NT2/D1 (cell line): ENCODE data around the gene TNFSF10.
"Not testable (repeated sequence)": the region's sequence is repeated elsewhere in the genome, so short reads cannot be mapped to it uniquely, and the experiment has no call there.

ENCODE experiments used
- DNase-seq: peaks from one replicate; pipeline ENCODE4 v3.0.0-alpha.2; 2011; ENCODE audit warnings: low read depth, low spot score
- H3K27me3 ChIP-seq: 2 replicates; pipeline ENCODE4 v1.6.0; 2011; ENCODE audit warnings: mild to moderate bottlenecking; ENCODE audit not compliant: insufficient read length, insufficient read depth
- H3K36me3 ChIP-seq: 2 replicates; pipeline ENCODE4 v1.6.1; 2011; ENCODE audit warnings: mild to moderate bottlenecking, low read length, mixed read lengths; ENCODE audit not compliant: insufficient read depth, insufficient read length
- H3K4me1 ChIP-seq: 2 replicates; pipeline ENCODE4 v1.5.1; 2011; ENCODE audit not compliant: insufficient read depth, insufficient read length
- H3K4me3 ChIP-seq: 2 replicates; pipeline ENCODE4 v1.5.1; 2011; ENCODE audit warnings: low read depth; ENCODE audit not compliant: insufficient read length
- H3K9ac ChIP-seq: 2 replicates; pipeline ENCODE4 v1.6.0; 2011; ENCODE audit warnings: low read depth; ENCODE audit not compliant: insufficient read length
- H3K9me3 ChIP-seq: 2 replicates; pipeline ENCODE4 v1.5.1; 2011; ENCODE audit warnings: mild to moderate bottlenecking, low read length; ENCODE audit not compliant: insufficient read depth
- SUZ12 ChIP-seq: IDR thresholded peaks from 2 replicates; pipeline ENCODE4 v1.6.1; 2011; ENCODE audit not compliant: insufficient read length, insufficient read depth; ENCODE audit errors: extremely low read depth
- YY1 ChIP-seq: IDR thresholded peaks from 2 replicates; pipeline ENCODE4 v1.6.1; 2011; ENCODE audit not compliant: insufficient read length, insufficient read depth
- ZNF274 ChIP-seq: IDR thresholded peaks from 2 replicates; pipeline ENCODE4 v1.6.1; 2011; ENCODE audit warnings: mild to moderate bottlenecking, low read depth, low read length

The TNFSF10 gene

DNA sequence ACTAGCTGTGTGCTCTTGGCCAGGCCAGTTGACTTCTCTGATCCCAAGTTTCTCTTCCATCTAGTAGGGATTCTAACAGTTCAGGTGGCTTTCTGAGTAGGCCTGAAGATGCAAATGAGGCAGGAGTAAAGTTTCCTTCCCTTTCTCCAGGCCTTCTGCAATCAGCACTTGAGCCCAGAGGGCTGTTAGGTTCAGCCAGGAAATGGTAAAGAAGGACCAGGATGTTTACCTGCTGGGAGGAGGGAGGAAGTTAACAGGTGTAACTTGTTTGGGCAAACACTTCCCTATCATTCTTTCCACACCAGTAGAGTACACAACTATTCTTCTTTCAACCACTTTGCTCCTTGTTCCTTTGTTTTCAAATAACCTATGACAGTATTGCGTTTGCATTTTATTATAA lies 13.3 kb upstream of the TNFSF10 start:
- no peak overlapping the region for H3K9ac ChIP-seq
- no peak for DNase-seq
- TF ChIP-seq YY1 = no peak
- H3K4me3 ChIP-seq = no peak overlapping the region
- H3K4me1 ChIP-seq = peaks cover 2% of the 10 kb centered on the region
- H3K36me3 ChIP-seq = no peaks in the 10 kb centered on the region
- no peaks in the 10 kb centered on the region for H3K9me3 ChIP-seq
- no peaks in the 10 kb centered on the region for H3K27me3 ChIP-seq

DNA sequence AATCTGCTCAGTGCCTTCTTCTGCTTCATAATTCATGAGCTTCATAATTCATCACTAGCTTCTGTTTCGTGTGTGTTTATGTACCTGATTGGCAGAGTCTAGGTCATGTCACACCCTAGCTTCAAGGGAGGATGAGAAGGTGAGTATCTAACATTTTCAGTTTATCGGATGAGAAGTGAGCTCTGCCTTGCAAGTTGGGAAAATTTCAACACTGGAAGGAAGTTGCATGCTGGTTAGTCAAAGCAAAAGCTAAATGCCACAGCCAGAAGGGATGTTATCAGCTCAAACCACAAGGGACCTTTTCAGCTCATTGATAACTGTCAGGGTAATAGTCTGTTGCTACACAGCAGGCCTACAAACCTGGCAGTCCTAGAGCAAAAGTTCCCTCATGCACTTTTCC lies 7.3 kb upstream of the TNFSF10 start:
- Histone ChIP-seq H3K9me3 (no peaks in the 10 kb centered on the region), H3K4me1 (no peaks in the 10 kb centered on the region), H3K27me3 (peaks cover 2% of the 10 kb centered on the region), H3K9ac (no peak overlapping the region), H3K36me3 (no peaks in the 10 kb centered on the region), H3K4me3 (no peak overlapping the region)
- TF ChIP-seq YY1 (no peak), SUZ12 (no peak), ZNF274 (no peak)
- DNase-seq = no peak

DNA sequence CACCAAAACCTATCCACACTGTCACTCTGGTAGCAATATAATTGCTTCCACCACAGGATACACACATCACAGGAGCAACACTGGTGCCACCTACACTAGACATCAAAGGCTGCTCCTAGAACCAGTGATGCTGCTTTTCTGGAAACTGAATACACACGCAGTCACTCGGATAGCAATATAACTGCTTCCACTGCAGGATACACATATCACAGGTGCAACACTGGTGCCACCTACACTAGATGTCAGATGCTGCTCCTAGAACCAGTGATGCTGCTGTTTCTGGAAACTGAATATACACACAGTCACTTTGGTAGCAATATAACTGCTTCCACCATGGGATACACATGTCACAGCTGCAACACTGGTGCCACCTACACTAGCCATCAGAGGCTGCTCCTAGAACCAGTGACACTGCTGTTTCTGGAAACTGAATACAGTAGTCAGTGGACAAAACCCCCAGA lies 6.9 kb upstream of the TNFSF10 start:
- peaks cover 2% of the 10 kb centered on the region for H3K27me3 ChIP-seq
- H3K9me3 ChIP-seq = no peaks in the 10 kb centered on the region
- H3K36me3 ChIP-seq = no peaks in the 10 kb centered on the region
- DNase-seq = no peak
- H3K4me3 ChIP-seq = no peak overlapping the region
- no peaks in the 10 kb centered on the region for H3K4me1 ChIP-seq
- TF ChIP-seq YY1 (no peak), SUZ12 (no peak)
- no peak overlapping the region for H3K9ac ChIP-seq

DNA sequence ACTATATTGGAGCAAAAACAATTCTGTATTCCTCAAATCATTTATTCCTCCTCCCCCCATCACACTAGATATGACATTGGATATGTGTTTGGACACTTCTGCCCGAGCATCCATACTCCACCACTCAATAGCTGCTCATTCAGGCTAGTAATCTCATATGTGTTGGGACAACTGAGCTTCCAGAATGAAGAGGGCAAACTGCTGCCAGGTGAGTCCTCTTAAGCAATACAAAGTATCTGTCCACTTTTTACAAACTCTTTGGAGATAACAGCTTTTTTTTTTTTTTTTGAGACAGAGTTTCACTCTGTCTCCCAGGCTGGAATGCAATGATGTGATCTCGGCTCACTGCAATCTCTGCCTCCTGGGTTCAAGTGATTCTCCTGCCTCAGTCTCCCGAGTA lies 5.4 kb upstream of the TNFSF10 start:
- TF ChIP-seq YY1 (no peak), ZNF274 (no peak), SUZ12 (no peak)
- no peak overlapping the region for H3K9ac ChIP-seq
- peaks cover 2% of the 10 kb centered on the region for H3K27me3 ChIP-seq
- no peaks in the 10 kb centered on the region for H3K4me1 ChIP-seq
- no peaks in the 10 kb centered on the region for H3K9me3 ChIP-seq
- H3K36me3 ChIP-seq = no peaks in the 10 kb centered on the region
- no peak overlapping the region for H3K4me3 ChIP-seq
- DNase-seq = no peak

DNA sequence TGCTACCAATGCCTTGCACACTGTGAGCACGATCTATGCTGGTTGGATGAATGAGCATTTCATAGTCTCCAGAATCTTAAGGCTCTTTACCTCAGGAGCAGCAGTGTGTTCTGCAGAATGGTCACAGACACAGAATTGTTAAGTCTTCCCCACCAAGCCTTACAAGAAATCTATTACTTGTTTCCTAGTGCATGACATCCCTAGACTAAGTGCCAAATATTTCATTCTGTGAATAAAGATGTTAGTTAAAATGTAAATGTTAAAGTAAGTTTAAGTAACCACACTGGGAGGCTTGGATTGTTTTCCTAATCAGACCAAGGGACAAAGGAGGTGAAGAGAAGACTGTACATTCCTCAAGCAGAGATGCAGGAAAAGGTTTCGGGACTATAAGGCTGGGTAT lies 4.1 kb upstream of the TNFSF10 start:
- Histone ChIP-seq H3K9me3 (no peaks in the 10 kb centered on the region), H3K4me3 (no peak overlapping the region), H3K27me3 (peaks cover 2% of the 10 kb centered on the region), H3K4me1 (no peaks in the 10 kb centered on the region), H3K36me3 (no peaks in the 10 kb centered on the region), H3K9ac (no peak overlapping the region)
- DNase-seq = no peak
- TF ChIP-seq YY1 = no peak
- no peak for TF ChIP-seq ZNF274
- no peak for TF ChIP-seq SUZ12

DNA sequence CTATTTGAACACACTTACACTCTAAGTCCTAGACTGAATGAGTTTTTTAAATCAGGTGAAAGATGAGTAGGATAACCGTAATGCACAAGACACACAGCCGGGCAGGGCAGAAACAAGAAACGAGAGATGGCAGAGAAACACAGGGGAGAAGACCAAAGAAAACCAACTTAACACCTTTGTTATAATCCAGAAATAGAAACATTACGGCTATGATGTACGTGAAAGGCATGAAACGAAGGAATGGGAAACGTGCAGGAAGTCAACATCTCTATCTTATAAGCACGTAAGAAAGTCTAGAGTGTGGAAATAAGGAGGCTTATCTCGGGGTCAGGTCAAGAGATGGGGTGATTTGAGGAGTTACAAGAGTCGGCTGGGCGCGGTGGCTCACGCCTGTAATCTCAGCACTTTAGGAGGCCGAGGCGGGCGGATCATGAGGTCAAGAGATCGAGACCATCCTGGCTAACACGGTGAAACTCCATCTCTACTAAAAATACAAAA lies 1.9 kb upstream of the TNFSF10 start:
- Histone ChIP-seq H3K9ac (no peak overlapping the region), H3K4me3 (no peak overlapping the region), H3K9me3 (no peaks in the 10 kb centered on the region), H3K36me3 (no peaks in the 10 kb centered on the region), H3K4me1 (no peaks in the 10 kb centered on the region), H3K27me3 (peaks cover 2% of the 10 kb centered on the region)
- no peak for DNase-seq
- TF ChIP-seq SUZ12 (no peak), ZNF274 (no peak), YY1 (no peak)

DNA sequence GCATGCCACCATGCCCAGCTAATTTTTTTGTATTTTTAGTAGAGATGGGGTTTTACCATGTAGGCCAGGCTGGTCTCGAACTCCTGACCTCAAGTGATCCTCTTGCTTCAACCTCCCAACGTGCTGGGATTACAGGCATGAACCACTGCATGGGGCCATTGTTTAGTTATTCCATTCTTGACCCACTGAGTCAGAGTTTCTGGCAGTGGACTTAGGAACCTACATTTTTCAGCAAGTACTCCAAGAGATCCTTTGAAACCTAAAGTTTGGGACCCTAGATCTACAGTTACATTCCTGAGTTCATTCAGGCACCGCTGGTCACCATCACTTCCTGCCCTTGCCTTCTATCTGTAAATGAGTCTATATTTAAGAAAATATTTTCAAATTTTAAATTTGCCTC lies 1.4 kb upstream of the TNFSF10 start:
- Histone ChIP-seq H3K4me3 (no peak overlapping the region), H3K9me3 (no peaks in the 10 kb centered on the region), H3K27me3 (no peaks in the 10 kb centered on the region), H3K36me3 (no peaks in the 10 kb centered on the region), H3K4me1 (no peaks in the 10 kb centered on the region), H3K9ac (no peak overlapping the region)
- TF ChIP-seq SUZ12 (no peak), ZNF274 (no peak), YY1 (no peak)
- DNase-seq = no peak

DNA sequence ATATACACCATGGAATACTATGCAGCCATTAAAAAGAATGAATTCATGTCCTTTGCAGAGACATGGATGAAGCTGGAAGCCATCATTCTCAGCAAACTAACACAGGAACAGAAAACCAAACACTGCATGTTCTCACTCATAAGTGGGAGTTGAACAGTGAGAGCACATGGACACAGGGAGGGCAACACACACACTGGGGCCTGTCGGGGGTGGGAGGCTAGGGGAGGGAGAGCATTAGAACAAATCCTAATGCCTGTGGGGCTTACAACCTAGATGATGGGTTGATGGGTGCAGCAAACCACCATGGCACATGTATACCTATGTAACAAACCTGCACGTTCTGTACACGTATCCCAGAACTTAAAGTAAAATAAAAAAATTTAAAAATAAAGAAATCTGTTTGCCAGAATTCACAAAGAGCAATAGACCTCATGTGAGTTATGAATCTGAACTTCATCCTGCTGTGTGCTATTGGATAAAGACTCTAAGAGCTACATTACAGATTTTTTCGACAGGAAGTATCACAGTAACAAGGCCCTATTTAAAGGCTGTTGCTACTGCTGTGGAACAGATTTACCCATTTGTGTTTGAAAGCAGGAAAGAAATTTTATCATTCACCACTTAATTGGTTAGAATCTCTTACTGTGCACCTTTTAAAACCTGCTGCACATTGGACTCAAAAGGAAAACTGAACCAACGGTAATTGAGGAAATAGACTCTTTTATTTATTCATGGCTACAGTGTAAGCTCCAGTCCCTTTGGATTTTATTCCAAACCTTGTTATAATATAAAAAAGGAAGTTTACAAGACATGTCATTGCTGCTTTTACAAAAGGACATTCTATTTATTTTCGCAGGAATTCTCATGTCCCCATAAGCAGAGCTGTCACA lies 1.1 kb downstream of the TNFSF10 start:
- not testable (repeated sequence) for DNase-seq, H3K4me3 ChIP-seq, H3K4me1 ChIP-seq, H3K27me3 ChIP-seq, H3K9ac ChIP-seq, H3K9me3 ChIP-seq, H3K36me3 ChIP-seq
